ENCODE data around the gene LRMDA.
"Not testable (repeated sequence)": the region's sequence is repeated elsewhere in the genome, so short reads cannot be mapped to it uniquely, and the experiment has no call there.

GRCh38 chr10:76584466-76584865 lies 1153.0 kb downstream of the LRMDA start:
- not testable (repeated sequence) for TF ChIP-seq CTCF (IDR thresholded peaks at IDR 0.05; ENCODE audit: extremely low read depth in 1 of 2, insufficient read depth in 1 of 2, low read depth in 1 of 2, low read length in 2 of 2); POLR2A (IDR thresholded peaks at IDR 0.05; ENCODE audit: low read depth, low read length); FOS (IDR thresholded peaks at IDR 0.05; ENCODE audit: borderline replicate concordance, insufficient read depth, low read length)
